HepG2 (cell line): ENCODE data around the gene PHACTR1. TPM values are rescaled to one million over a fixed set of nuclear protein-coding genes. Genes with fewer than 3 reads are reported as not detected.

ENCODE experiments used
- ATAC-seq: fragments of 200-7000 bp; cut with Tn5 transposase; 3 replicates; pipeline ENCODE4 v1.9.1; 2020; ENCODE audit warnings: mild to moderate bottlenecking, moderate library complexity
- BruUV-seq: library from RNA; stranded (reverse); fragments of 400-500 nt; replicated peaks from 2 replicates; lab custom pipeline; 2021; lab: Mats Ljungman, UMichigan
- CTCF ChIA-PET: fragments of 300-600 bp; formaldehyde crosslinking; extraction: SDS; loops from one replicate; lab custom pipeline; 2021; ENCODE audit warnings: low total read pairs, inconsistent platforms, low intra/inter-chr PET ratio; lab: Yijun Ruan, JAX
- POLR2A ChIA-PET: fragments of 350-600 bp; sonication (Branson Sonifier 250); formaldehyde crosslinking; loops from one replicate; lab custom pipeline; 2020; ENCODE audit warnings: antibody characterized with exemption, inconsistent platforms; lab: Yijun Ruan, JAX
- DNase-seq: peaks from one replicate; pipeline ENCODE4 v3.0.0-alpha.2; 2015; ENCODE audit warnings: low spot score
- FAIRE-seq: peaks from 3 replicates; lab custom pipeline; 2011; peaks lifted over from hg19 to GRCh38; lab: Jason Lieb, UNC
- H2AFZ ChIP-seq: one replicate; pipeline ENCODE4 v1.6.1; 2011; ENCODE audit warnings: low read length, inconsistent platforms
- H3K27ac ChIP-seq: fragments of 300-600 bp; 3 replicates; pipeline ENCODE4 v1.8.0; 2011; ENCODE audit warnings: mixed run types, mild to moderate bottlenecking, mixed read lengths, low read length, inconsistent platforms; ENCODE audit not compliant: insufficient read depth; ENCODE audit errors: extremely low read length
- H3K27me3 ChIP-seq, 2 experiments: fragments of 200-600 bp in 1 of 2; 2 replicates in 1 of 2; 3 replicates in 1 of 2; pipeline versions ENCODE4 v1.6.0 to v1.8.0; 2011; ENCODE audit warnings: low read length in 2 of 2, mild to moderate bottlenecking in 2 of 2, moderate library complexity in 2 of 2, inconsistent platforms in 1 of 2; ENCODE audit not compliant: insufficient read depth in 2 of 2, control insufficient read depth in 1 of 2
- H3K36me3 ChIP-seq, 2 experiments: fragments of 200-600 bp in 1 of 2; replicated peaks in 1 of 2; 2 replicates in 1 of 2; 3 replicates in 1 of 2; pipeline versions ENCODE4 v1.5.1 to v1.8.0; 2011; ENCODE audit warnings: low read length in 2 of 2, inconsistent platforms in 1 of 2; ENCODE audit not compliant: insufficient read depth in 2 of 2, control insufficient read depth in 1 of 2
- H3K4me1 ChIP-seq: 2 replicates; pipeline ENCODE4 v1.5.1; 2012; ENCODE audit warnings: low read length, inconsistent platforms; ENCODE audit not compliant: insufficient read depth
- H3K4me2 ChIP-seq: 2 replicates; pipeline ENCODE4 v1.6.0; 2011; ENCODE audit warnings: low read depth, low read length, inconsistent platforms
- H3K4me3 ChIP-seq, 3 experiments: fragments of 200-600 bp in 1 of 3; sonication (generic), shearing (Covaris generic) in 1 of 3; replicated peaks in 1 of 3; 2 replicates each; pipeline ENCODE4 v1.5.1; 2011 to 2016; ENCODE audit warnings: low read length in 3 of 3, inconsistent platforms in 2 of 3, low read depth in 2 of 3, mild to moderate bottlenecking in 2 of 3, control low read depth in 1 of 3, mixed read lengths in 1 of 3; ENCODE audit not compliant: insufficient read depth in 1 of 3
- H3K79me2 ChIP-seq: one replicate; pipeline ENCODE4 v1.6.1; 2011; ENCODE audit warnings: low read length, inconsistent platforms; ENCODE audit not compliant: insufficient read depth
- H3K9ac ChIP-seq: 2 replicates; pipeline ENCODE4 v1.6.0; 2011; ENCODE audit warnings: mild to moderate bottlenecking, low read depth, low read length, inconsistent platforms; ENCODE audit not compliant: insufficient read depth
- H3K9me3 ChIP-seq: 2 replicates; pipeline ENCODE4 v1.5.1; 2012; ENCODE audit warnings: mild to moderate bottlenecking, low read length
- H4K20me1 ChIP-seq: 2 replicates; pipeline ENCODE4 v1.6.0; 2011; ENCODE audit warnings: inconsistent platforms, mild to moderate bottlenecking, low read length, moderate library complexity; ENCODE audit not compliant: insufficient read depth
- CSRNP1 ChIP-seq: sonication (generic); formaldehyde crosslinking; IDR thresholded peaks from 2 replicates; pipeline ENCODE4 v1.8.1; 2023; ENCODE audit warnings: mild to moderate bottlenecking, missing genetic modification reagents
- GABPA ChIP-seq, 2 experiments: IDR thresholded peaks; 2 replicates each; pipeline ENCODE4 v1.6.1; 2011 to 2016; ENCODE audit warnings: low read depth in 2 of 2, low read length in 1 of 2, missing biosample characterization in 1 of 2, missing genetic modification characterization in 1 of 2
- HMGXB3 ChIP-seq: sonication (generic); formaldehyde crosslinking; IDR thresholded peaks from 2 replicates; pipeline ENCODE4 v1.4.0; 2020; ENCODE audit warnings: missing genetic modification reagents, borderline replicate concordance
- MTF2 ChIP-seq: sonication (generic); formaldehyde crosslinking; IDR thresholded peaks from 2 replicates; pipeline ENCODE4 v1.5.0; 2020; ENCODE audit warnings: missing genetic modification reagents, borderline replicate concordance
- NFRKB ChIP-seq: fragments of 450-650 bp; IDR thresholded peaks from 2 replicates; pipeline ENCODE4 v1.6.1; 2017
- NR3C1 ChIP-seq: sonication (generic); formaldehyde crosslinking; IDR thresholded peaks from 2 replicates; pipeline ENCODE4 v1.4.0; 2020; ENCODE audit warnings: missing genetic modification reagents
- SUZ12 ChIP-seq: fragments of 150-350 bp; IDR thresholded peaks from 2 replicates; pipeline ENCODE4 v1.6.1; 2014; ENCODE audit warnings: low read depth, low read length
- ZBTB21 ChIP-seq: sonication (generic); formaldehyde crosslinking; IDR thresholded peaks from 2 replicates; pipeline ENCODE4 v1.4.0; 2020; ENCODE audit warnings: missing genetic modification reagents
- ZNF143 ChIP-seq: sonication (generic); formaldehyde crosslinking; IDR thresholded peaks from 2 replicates; pipeline ENCODE4 v1.4.0; 2020; ENCODE audit warnings: missing genetic modification reagents
- ZNF160 ChIP-seq: sonication (generic); formaldehyde crosslinking; IDR thresholded peaks from 2 replicates; pipeline ENCODE4 v1.8.0; 2022; ENCODE audit warnings: mild to moderate bottlenecking, inconsistent platforms, missing genetic modification reagents
- ZNF891 ChIP-seq: sonication (generic); formaldehyde crosslinking; IDR thresholded peaks from 2 replicates; pipeline ENCODE4 v1.5.0; 2020; ENCODE audit warnings: mild to moderate bottlenecking, missing genetic modification reagents
- WGBS: methylation state at CpG from one replicate; pipeline ENCODE4 v1.1.6; 2017; ENCODE audit warnings: low lambda C conversion rate; 5-methylcytosine and 5-hydroxymethylcytosine counted together
- in situ Hi-C: cut with HindIII; loops from 2 replicates; pipeline ENCODE4 v1.10.0; 2017; ENCODE audit warnings: low pct_unique_long_range_greater_than_20kb; ENCODE audit not compliant: extremely low pct_ligation_motif_present
- intact Hi-C: fragments of 100-400 bp; cut with micrococcal nuclease; formaldehyde crosslinking; loops from one replicate; pipeline ENCODE4 v1.10.0; 2022; ENCODE audit not compliant: unreplicated experiment
- polyA plus RNA-seq, 8 experiments: library from polyadenylated mRNA; depleted of rRNA in 3 of 8; stranded (reverse) in 7 of 8; unstranded in 1 of 8; fragments of >200 nt; fragmentation: Illumina TruSeq in 4 of 8; extraction: Trizol in 4 of 8; gene quantifications; 2 replicates each; pipeline versions ENCODE4 v1.2.1 to v1.2.3, GENCODE V29; 2011 to 2016; ENCODE audit warnings: low read depth in 4 of 8, missing spikeins in 1 of 8, mixed read lengths in 1 of 8; ENCODE audit not compliant: insufficient read depth in 1 of 8
- total RNA-seq, 5 experiments: library from RNA; depleted of rRNA; stranded (reverse); fragments of >200 nt; fragmentation: Illumina TruSeq; extraction: Trizol; gene quantifications; 2 replicates each; pipeline ENCODE4 v1.2.3, GENCODE V29; 2016; ENCODE audit warnings: low read depth in 1 of 5

The PHACTR1 gene
- total and polyA plus RNA-seq, 2 of the 13 experiments (the other 11 are each of a cell fraction or from before 2014, with no cell fraction given) = 0.09 TPM; not detected in 1

- no peaks in the 10 kb centered on the region for H4K20me1 ChIP-seq
- BruUV-seq = no TSS peak
- TF ChIP-seq GABPA (IDR thresholded peaks at IDR 0.05; ENCODE audit: low read depth, low read length) (no peak), GABPA (CRISPR knock-in tag; IDR thresholded peaks at IDR 0.05; ENCODE audit: low read depth) (no peak), ZNF143 (CRISPR knock-in tag) (no peak), CSRNP1 (CRISPR knock-in tag) (no peak), MTF2 (CRISPR knock-in tag) (no peak), ZNF160 (CRISPR knock-in tag) (no peak), SUZ12 (no peak), NFRKB (no peak), HMGXB3 (no peak), NR3C1 (CRISPR knock-in tag) (no peak), ZBTB21 (CRISPR knock-in tag) (no peak), ZNF891 (no peak)
- TF ChIP-seq, all 625 proteins: peak for 0
- CTCF ChIA-PET = no interaction called here
- Histone ChIP-seq H3K4me2 (no peak overlapping the region), H3K9ac (no peak overlapping the region), H3K4me1 (no peaks in the 10 kb centered on the region), H3K27ac (no peak overlapping the region), H2AFZ (no peak overlapping the region), H3K79me2 (no peaks in the 10 kb centered on the region), H3K36me3 (peaks cover 21 to 84% of the 10 kb centered on the region in 2 experiments), H3K27me3 (no peaks in the 10 kb centered on the region), H3K9me3 (no peaks in the 10 kb centered on the region), H3K4me3 (no peak overlapping the region)
- POLR2A ChIA-PET = no interaction called here
- FAIRE-seq (peak; percentile 8), DNase-seq (no peak), ATAC-seq (no peak)
- 96% methylated on average over 5 of the region's 5 CpGs for WGBS
- in situ Hi-C loops = no loop called here
- intact Hi-C loops = no loop called here
These were observed 603.5 kb downstream of the PHACTR1 start for GRCh38 chr6:13319891-13320564.
